GM21529 (cell line): ENCODE measurements around the gene SHLD1.

Experiments used
- ATAC-seq: cut with Tn5 transposase; IDR thresholded peaks from one replicate; pipeline ENCODE4 v1.9.1; 2021; ENCODE audit not compliant: unreplicated experiment

SHLD1 gene

GRCh38 chr20:5810800-5811422 is 60.7 kb downstream of the SHLD1 start:
- no peak for ATAC-seq

DNA sequence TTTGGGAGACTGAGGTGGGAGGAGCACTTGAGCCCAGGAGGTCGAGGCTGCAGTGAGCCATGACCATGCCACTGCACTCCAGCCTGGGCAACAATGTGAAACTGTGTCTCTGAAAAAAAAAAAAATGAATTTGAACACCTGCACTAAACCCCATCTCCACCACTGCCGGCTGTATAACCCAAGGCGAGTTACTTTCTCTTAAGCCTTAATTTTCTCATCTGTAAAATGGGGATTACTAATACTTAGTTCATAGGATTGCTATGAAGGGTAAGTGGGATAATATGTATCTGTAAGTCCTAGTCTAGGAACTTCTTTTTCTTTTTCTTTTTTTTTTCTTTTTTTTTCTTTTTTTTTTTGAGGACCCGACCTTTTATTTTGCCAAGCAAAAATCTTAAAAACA is 61.5 kb downstream of the SHLD1 start:
- ATAC-seq = no peak

GRCh38 chr20:5818346-5818681 is 68.1 kb downstream of the SHLD1 start:
- no peak for ATAC-seq

DNA sequence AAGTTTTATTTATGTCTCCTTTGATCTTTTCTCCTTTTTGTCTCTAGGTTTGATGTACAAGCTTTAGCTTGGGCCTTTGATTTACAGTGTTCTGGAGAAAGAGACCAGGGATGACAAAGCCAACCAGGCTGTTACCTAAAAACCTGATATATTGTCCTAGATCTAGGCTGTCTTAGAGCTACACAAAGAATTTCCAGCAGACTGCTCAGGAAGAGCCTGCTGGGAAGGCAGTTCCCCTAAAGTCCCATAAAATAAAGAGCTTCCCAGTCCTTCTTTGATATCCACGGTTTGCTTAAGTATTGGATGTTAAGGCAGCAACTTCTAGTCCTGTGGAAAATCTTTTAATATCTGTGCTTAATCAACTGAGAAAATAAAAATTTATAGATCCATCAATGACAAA is 70.5 kb downstream of the SHLD1 start:
- no peak for ATAC-seq

DNA sequence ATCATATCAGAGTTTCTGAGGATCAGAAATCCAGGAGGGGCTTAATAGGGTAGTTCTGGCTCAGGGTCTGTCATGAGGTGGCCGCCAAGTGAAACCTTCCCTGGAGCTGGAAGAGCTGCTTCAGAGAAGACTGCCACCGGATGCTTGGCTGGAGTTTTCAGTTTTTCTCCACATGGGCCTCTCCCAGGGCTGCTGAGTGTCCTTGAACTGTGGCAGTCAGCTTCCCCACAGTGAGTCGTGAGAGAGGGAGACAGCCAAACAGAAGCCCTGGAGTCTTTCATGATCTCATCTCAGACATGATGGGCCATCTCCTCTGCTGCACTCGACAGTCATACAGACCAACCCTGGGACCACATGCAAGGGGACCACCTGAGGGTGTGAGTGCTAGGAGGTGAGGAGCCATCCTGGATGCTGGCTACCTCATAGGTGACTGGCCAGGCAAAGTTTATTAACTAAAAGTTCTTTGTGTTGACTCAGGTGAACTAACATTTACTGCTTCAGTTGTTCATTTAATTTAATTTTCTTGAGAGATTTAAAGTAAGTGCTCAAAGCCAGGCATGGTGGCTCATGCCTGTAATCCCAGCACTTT is 71.5 kb downstream of the SHLD1 start:
- no peak for ATAC-seq

DNA sequence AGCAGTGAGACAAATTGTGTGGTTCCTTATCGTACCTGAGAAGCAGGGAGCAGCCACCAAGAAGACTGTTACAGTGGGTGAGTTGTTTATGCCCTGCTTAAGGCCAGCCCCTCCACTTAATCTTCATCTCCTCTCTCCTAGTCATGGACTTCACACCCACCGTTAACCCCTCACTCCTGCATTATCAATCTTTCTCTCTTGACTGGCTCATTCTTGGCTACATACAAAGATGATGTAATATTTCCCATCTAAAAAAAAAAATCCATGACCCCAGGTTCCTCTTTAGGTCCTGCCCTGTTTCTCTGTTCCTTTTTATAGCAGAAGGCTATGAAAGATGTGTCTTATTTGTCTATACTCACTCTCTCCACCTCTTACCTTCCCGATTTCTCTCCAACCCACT is 72.4 kb downstream of the SHLD1 start:
- no peak for ATAC-seq

DNA sequence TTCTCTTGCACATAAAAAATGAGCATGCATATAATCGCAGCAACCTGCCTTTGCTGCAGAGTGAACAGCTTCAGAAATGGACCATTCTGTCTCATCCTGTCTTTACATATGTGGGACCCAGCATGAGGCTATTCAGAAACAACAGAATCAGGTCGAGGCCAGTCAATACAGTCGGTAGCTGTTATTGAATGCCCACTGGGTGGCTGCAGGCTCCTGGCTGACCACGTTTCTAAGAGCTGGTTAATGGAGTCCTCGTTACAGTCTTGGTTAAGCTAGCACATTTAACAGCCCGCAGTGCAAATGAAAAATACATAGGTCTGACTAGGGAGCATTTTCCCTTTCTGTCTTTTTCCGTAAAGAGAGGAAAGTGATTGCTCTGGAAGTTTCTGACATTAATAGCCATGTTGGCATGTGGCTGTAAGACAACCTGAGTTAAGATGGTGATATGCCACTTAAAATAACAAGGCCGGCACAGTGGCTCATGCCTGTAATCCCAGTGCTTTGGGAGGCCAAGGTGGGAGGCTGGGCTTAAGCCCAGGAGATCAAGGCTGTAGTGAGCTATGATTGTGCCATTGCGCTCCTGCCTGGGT is 75.0 kb downstream of the SHLD1 start:
- ATAC-seq = no peak

- ATAC-seq = no peak
These were observed 77.1 kb downstream of the SHLD1 start for GRCh38 chr20:5827098-5827853.

DNA sequence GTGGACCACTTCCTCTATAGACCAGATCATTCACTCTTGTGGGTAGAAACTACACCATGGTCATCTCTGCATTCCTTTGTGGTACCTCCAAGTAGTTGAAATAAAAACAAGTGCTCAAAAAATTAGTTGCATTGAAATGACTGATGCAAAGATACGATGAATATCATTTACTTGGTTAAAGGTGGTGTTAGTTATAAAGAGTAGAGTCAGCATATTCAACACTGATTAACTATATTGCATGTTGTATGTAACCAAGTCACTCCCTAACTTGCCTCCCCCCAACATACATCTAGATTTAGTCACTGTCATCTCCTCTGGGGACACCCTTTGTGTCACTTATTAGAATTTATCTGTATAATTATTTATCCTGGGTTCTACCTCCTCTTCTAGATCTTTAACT is 77.7 kb downstream of the SHLD1 start:
- ATAC-seq = no peak

DNA sequence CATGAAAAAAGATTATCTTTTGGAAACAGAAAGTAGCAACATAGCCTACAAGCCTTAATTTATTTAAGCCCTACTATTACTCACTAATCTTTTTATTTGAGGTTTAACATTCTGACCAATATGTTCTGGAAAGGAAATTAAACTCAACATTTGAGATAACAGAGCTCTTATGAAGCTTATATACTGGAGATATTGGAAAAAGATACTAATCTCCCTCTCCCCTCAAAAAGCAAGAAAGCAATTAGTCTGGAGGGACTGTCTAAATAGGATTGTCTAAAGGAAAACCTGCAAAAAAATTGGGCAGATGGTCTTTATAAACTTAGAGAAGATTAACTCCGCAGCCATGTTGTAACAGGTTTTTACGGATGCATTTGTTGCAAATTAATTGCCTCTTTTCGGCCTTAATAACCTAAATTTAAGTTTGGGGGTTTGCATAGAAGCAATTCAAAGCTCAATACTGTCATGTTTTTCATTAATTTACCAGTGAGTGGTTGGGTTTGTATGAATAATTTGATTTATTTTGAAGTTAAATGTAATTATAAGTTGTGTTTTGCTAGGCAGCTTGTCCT is 79.1 kb downstream of the SHLD1 start:
- no peak for ATAC-seq

DNA sequence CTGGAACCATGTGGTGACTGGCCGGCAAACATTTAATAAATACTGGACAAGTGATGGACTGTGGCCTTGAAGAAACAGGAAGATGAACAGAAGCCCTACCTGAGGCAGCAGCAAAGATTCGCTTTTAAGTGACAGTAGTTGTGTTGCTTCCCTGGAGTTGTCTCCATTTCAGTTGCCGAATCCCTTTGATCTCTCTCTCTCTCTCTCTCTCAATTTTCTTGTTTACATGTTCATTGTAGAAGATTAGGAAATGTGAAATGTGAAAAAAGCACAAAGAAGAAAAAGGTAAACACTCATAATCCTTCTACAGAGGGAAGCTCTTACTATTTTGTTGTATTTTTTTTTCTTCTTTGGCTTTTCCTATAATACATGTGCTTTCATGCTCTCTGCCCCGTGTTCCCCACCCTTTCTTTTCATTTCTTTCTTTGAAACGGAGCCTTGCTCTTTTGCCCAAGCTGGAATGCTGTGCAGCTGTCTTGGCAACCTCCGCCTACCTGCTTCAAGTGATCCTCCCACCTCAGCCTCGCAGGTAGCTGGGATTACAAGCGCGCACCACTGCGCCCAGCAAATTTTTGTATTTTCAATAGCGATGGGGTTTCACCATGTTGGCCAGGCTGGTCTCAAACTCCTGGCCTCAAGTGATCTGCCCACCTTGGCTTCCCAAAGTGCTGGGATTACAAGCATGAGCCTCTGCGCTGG is 81.5 kb downstream of the SHLD1 start:
- ATAC-seq = no peak

DNA sequence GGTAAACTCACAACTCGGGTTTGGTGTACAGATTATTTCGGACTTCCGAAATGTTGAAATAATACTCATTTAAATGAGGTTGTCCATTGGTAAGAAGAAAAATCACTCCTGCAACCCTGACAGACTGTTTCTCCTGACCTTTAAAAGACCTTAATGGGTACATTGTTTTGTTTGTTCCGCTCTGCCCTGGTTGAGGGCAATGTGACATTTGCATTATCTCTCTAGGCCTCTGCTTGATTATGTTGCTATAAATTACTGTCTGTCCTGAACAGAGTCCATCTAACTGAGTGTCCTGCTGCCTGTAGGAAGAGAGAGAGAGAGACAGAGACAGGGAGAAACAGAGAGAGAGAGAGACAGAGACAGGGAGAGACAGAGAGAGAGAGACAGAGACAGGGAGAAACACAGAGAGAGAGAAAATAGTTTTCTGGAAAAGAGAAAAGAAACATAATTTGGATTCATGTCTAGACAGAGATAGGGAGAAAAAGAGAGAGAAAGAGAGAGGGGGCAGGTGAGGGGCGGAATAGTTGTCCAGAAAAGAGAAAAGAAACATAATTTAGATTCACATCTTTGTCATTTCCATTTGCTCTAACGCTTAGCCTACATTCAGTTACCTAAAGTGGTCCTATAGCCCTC is 83.2 kb downstream of the SHLD1 start:
- no peak for ATAC-seq

GRCh38 chr20:5834436-5835005 is 84.3 kb downstream of the SHLD1 start:
- ATAC-seq = no peak

GRCh38 chr20:5835321-5835821 is 85.2 kb downstream of the SHLD1 start:
- no peak for ATAC-seq

- ATAC-seq = no peak
These were observed 85.7 kb downstream of the SHLD1 start for GRCh38 chr20:5835871-5836270.

DNA sequence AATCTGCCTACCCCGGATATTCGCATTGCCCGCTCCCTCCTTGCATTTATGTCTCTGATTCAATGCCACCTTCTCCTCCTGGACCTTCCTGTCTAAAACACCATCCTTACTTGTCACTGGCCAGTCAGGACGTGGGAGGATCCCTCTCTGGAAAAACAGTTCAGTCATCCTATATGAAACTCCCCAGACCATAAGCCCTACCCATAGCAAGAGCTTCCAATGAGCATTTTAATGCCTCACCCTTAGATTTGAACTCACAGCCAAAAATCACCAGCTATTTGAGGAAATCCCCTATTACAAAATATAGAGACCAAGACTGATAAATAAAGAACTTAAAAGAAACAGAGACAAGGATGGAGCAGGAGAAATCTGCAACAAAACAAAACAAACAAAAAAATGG is 86.4 kb downstream of the SHLD1 start:
- no peak for ATAC-seq

DNA sequence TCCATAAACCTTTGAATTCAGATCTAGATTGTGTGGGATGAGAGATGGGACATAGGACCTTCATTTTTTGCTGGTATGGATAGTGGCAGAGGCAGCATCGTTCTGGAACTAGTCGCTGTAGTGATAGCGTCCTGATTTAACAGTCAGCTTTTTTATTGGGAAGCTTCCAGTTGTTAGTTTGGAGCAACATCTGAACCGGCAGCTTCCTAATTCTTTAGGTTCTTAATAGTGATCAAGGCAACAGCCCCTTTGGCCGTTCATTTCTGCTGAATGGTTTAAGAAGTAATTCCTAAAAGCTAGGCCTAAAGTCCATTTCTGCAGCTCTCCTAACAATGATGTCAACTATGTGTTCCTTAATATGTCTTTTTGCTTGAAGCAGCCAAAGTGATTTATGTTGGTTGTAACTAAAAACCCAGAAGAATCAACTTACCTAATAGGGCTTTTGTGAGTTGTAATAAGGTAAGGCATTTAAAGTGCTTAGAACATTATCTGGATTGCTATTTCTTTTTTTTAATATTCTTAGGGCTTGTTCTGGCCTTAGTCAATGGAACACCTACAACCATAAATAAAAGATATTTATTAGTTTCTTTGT is 90.3 kb downstream of the SHLD1 start:
- ATAC-seq = no peak

DNA sequence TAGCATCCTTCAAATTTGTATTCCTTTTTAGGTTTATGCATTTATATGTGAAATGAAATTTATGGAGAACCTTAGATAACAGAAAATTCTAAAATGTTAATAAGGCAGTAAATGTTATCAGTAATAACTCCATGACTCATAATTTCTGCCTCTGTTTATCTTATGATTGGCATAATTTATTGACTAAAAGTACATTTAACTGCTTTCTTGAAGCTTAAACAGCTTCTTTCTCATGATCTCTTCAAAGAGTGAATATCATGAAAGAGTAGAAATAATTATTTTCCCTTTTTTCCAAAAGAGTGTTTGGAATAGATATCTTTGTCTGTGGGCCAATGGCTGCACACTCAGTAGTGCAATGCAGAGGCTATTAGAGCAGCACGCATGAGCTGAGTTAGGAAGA is 91.3 kb downstream of the SHLD1 start:
- ATAC-seq = no peak

DNA sequence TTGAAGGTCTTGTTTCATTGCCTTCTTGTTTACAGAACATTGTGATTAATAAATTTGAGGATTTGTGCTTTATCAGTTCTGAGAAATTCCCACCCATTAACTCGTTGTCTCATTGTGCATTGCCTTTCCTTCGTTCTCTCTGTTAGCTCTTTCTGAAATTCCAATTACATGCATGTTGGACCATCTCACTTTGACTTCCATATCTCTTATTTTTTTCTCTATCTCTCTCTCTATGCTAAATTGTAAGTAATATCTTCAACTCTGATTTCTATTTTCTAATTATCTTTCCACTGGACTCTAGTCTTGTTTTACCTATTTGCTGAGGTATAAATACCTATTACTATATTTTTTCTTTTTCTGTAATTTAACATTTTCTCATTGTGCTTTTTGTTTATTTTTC is 92.3 kb downstream of the SHLD1 start:
- ATAC-seq = no peak

DNA sequence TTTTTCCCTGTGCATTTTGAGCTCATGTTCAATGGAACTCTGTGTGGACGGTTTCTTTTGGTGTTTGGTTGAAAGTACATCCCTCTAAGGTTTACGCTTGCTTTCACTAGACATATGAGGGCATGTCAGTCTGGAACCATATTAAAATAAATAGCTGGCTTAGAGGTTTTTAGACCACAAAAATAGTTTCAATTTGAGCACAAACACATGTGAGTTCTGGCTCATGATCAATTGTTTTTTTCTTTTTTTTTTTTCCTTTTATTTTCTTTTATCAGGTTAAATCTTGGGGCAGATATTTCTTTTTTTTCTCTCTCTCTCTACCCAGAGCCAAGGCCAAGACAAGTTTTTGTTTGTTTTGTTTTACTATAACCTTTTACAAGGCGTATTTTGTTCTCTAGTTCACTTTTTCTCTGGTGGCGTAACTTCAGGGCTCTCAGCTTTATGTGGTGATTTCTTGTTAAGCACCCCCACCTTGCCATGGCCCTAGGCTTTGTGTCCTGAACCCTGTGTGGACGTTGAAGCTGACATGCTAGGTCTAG is 92.9 kb downstream of the SHLD1 start:
- ATAC-seq = peak; percentile 69
